ENCODE data around the gene AFP. TPM values are rescaled to one million over a fixed set of nuclear protein-coding genes. Genes with fewer than 3 reads are reported as not detected.

Gene AFP
- total and polyA plus RNA-seq, 2 donors (not counting 1 experiment from before 2014, with no cell fraction given): not detected

DNA sequence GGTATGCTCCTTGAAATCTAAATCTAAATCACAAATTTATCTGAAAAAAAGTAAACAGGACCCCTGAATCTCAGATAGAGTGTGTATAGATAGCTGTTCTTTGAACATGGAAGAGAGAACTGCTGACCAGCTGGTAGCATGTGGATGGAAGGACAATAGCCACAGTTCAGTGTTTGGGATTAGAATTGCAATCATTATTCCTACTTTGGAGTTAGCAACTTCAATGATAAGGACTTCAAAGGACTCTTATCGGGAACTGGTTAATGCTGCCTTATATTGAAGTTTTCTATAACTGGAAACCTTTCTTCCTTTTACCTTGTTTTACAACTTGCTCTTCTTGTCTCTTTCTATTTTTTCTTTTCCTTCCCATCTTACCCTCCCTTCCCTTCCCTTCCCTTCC lies 50.5 kb downstream of the AFP start:
- CTCF ChIA-PET: no interaction called here
- H3K9me3 ChIP-seq (ENCODE audit: control extremely low read depth in 1 of 3, control insufficient read depth in 2 of 3, insufficient read depth in 1 of 3, low read length in 2 of 3): no peaks in the 10 kb centered on the region
- H4K20me1 ChIP-seq (ENCODE audit: control insufficient read depth, insufficient read depth, low read length, poor library complexity, severe bottlenecking): no peaks in the 10 kb centered on the region
- no peak for TF ChIP-seq EZH2 (IDR thresholded peaks at IDR 0.05; ENCODE audit: borderline replicate concordance, insufficient read depth, low read depth, low read length, poor library complexity, severe bottlenecking)
- TF ChIP-seq, protein P1, sequence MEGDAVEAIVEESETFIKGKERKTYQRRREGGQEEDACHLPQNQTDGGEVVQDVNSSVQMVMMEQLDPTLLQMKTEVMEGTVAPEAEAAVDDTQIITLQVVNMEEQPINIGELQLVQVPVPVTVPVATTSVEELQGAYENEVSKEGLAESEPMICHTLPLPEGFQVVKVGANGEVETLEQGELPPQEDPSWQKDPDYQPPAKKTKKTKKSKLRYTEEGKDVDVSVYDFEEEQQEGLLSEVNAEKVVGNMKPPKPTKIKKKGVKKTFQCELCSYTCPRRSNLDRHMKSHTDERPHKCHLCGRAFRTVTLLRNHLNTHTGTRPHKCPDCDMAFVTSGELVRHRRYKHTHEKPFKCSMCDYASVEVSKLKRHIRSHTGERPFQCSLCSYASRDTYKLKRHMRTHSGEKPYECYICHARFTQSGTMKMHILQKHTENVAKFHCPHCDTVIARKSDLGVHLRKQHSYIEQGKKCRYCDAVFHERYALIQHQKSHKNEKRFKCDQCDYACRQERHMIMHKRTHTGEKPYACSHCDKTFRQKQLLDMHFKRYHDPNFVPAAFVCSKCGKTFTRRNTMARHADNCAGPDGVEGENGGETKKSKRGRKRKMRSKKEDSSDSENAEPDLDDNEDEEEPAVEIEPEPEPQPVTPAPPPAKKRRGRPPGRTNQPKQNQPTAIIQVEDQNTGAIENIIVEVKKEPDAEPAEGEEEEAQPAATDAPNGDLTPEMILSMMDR (IDR thresholded peaks at IDR 0.05): no peak
- H3K4me3 Mint-ChIP-seq: no peak overlapping the region
- H3K4me2 ChIP-seq (replicated peaks; ENCODE audit: low read depth, low read length, poor library complexity, severe bottlenecking): no peak overlapping the region
- DNase-seq (no peak), ATAC-seq (ENCODE audit: low read depth) (no peak)
- no peaks in the 10 kb centered on the region for H3K4me1 Mint-ChIP-seq
- peaks cover 29% of the 10 kb centered on the region for H3K27me3 Mint-ChIP-seq
- no peaks in the 10 kb centered on the region for H3K9me3 Mint-ChIP-seq (ENCODE audit: insufficient read depth)
- H3K27me3 ChIP-seq (replicated peaks in 1 of 4; ENCODE audit: control extremely low read depth in 1 of 4, control insufficient read depth in 3 of 4, insufficient read depth in 4 of 4, low read length in 3 of 4): no peaks in the 10 kb centered on the region
- no peaks in the 10 kb centered on the region for H3K79me2 ChIP-seq (ENCODE audit: control insufficient read depth, insufficient read depth, low read length)
- no peak overlapping the region for H3K27ac ChIP-seq (ENCODE audit: low read length in 2 of 2)
- no peaks in the 10 kb centered on the region for H3K4me1 ChIP-seq (ENCODE audit: control insufficient read depth in 2 of 2, insufficient read depth in 2 of 2, low read length in 2 of 2)
- intact Hi-C loops (cut with micrococcal nuclease): no loop called here
- H3K36me3 ChIP-seq (replicated peaks in 1 of 2; ENCODE audit: control extremely low read depth in 1 of 2, control insufficient read depth in 1 of 2, extremely low read depth in 1 of 2, insufficient read depth in 2 of 2, low read length in 1 of 2): no peaks in the 10 kb centered on the region
- no peak overlapping the region for H2AFZ ChIP-seq (ENCODE audit: insufficient read depth, low read depth, low read length, poor library complexity, severe bottlenecking)
- 100% methylated on average over 1 of the region's 1 CpG for WGBS (ENCODE audit: insufficient coverage)
- H3K4me3 ChIP-seq (ENCODE audit: control extremely low read depth in 1 of 5, extremely low read depth in 1 of 5, insufficient read depth in 1 of 5, low read depth in 2 of 5, low read length in 4 of 5): no peak overlapping the region
- H3K27ac Mint-ChIP-seq: no peak overlapping the region
- H3K9ac ChIP-seq (ENCODE audit: low read length): no peak overlapping the region
- POLR2A ChIA-PET: no interaction called here

DNA sequence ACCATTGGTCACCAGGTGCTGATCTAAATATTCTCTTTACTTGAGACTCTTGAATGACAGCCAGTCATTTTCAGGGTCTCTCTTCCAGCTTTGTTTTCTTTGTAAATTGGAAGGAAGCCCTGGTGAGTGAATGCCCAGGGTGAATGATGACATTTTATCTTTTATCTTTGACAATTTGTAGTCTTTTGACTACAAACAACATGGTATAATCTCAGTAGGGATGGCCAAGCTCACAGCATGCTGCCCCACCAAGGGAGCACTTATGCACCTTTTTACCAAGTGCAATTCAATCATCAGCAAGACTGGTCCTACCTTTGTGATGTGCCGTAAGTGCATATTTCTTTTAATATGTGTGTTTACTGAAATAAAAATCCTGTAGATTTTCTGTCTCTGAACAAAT lies 51.2 kb downstream of the AFP start:
- no peaks in the 10 kb centered on the region for H3K4me1 ChIP-seq (ENCODE audit: control insufficient read depth in 2 of 2, insufficient read depth in 2 of 2, low read length in 2 of 2)
- Mint-ChIP-seq H3K4me3 (no peak overlapping the region), H3K27me3 (peaks cover 32% of the 10 kb centered on the region), H3K4me1 (no peaks in the 10 kb centered on the region), H3K9me3 (ENCODE audit: insufficient read depth) (no peaks in the 10 kb centered on the region), H3K27ac (no peak overlapping the region)
- H4K20me1 ChIP-seq (ENCODE audit: control insufficient read depth, insufficient read depth, low read length, poor library complexity, severe bottlenecking): no peaks in the 10 kb centered on the region
- no peak overlapping the region for H3K9ac ChIP-seq (ENCODE audit: low read length)
- ChIA-PET CTCF (no interaction called here), POLR2A (no interaction called here)
- no peaks in the 10 kb centered on the region for H3K79me2 ChIP-seq (ENCODE audit: control insufficient read depth, insufficient read depth, low read length)
- H3K4me2 ChIP-seq (replicated peaks; ENCODE audit: low read depth, low read length, poor library complexity, severe bottlenecking): no peak overlapping the region
- ATAC-seq (ENCODE audit: low read depth) (no peak), DNase-seq (no peak)
- H2AFZ ChIP-seq (ENCODE audit: insufficient read depth, low read depth, low read length, poor library complexity, severe bottlenecking): no peak overlapping the region
- intact Hi-C loops (cut with micrococcal nuclease): no loop called here
- H3K4me3 ChIP-seq (ENCODE audit: control extremely low read depth in 1 of 5, extremely low read depth in 1 of 5, insufficient read depth in 1 of 5, low read depth in 2 of 5, low read length in 4 of 5): no peak overlapping the region
- H3K36me3 ChIP-seq (replicated peaks in 1 of 2; ENCODE audit: control extremely low read depth in 1 of 2, control insufficient read depth in 1 of 2, extremely low read depth in 1 of 2, insufficient read depth in 2 of 2, low read length in 1 of 2): no peaks in the 10 kb centered on the region
- no peaks in the 10 kb centered on the region for H3K9me3 ChIP-seq (ENCODE audit: control extremely low read depth in 1 of 3, control insufficient read depth in 2 of 3, insufficient read depth in 1 of 3, low read length in 2 of 3)
- no peaks in the 10 kb centered on the region for H3K27me3 ChIP-seq (replicated peaks in 1 of 4; ENCODE audit: control extremely low read depth in 1 of 4, control insufficient read depth in 3 of 4, insufficient read depth in 4 of 4, low read length in 3 of 4)
- no peak for TF ChIP-seq EZH2 (IDR thresholded peaks at IDR 0.05; ENCODE audit: borderline replicate concordance, insufficient read depth, low read depth, low read length, poor library complexity, severe bottlenecking)
- TF ChIP-seq, protein P1 (IDR thresholded peaks at IDR 0.05): no peak
- no peak overlapping the region for H3K27ac ChIP-seq (ENCODE audit: low read length in 2 of 2)
- WGBS (ENCODE audit: insufficient coverage): no CpG with 5 or more reads among the region's 1 CpG
